ENCODE data around the gene DNAJC6. TPM values are rescaled to one million over a fixed set of nuclear protein-coding genes. Genes with fewer than 3 reads are reported as not detected.

The DNAJC6 gene
- total RNA-seq, 1 donor from 2014 or later: 4.1 TPM

DNA sequence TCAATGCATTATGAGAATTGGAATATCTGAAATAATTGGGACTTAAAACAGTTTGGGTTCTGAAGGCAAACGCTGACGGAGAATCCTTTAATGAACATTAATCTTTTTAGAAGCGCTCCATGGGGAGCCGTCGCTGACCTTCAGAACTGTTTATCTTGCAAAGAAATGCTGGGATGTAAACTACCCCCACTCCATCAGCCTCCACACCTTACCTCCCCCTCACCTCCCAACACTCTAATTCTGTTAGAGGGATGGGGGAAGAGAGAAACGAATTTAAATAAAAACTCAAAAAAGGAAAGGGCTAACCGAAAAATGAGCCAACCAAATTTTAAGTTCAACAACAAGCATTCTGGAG, 44.1 kb upstream of the DNAJC6 start:
- H3K27me3 Mint-ChIP-seq: peaks cover 39% of the 10 kb centered on the region
- peaks cover 10% of the 10 kb centered on the region for H3K4me1 Mint-ChIP-seq (ENCODE audit: unreplicated experiment)
- TF ChIP-seq, protein P1, sequence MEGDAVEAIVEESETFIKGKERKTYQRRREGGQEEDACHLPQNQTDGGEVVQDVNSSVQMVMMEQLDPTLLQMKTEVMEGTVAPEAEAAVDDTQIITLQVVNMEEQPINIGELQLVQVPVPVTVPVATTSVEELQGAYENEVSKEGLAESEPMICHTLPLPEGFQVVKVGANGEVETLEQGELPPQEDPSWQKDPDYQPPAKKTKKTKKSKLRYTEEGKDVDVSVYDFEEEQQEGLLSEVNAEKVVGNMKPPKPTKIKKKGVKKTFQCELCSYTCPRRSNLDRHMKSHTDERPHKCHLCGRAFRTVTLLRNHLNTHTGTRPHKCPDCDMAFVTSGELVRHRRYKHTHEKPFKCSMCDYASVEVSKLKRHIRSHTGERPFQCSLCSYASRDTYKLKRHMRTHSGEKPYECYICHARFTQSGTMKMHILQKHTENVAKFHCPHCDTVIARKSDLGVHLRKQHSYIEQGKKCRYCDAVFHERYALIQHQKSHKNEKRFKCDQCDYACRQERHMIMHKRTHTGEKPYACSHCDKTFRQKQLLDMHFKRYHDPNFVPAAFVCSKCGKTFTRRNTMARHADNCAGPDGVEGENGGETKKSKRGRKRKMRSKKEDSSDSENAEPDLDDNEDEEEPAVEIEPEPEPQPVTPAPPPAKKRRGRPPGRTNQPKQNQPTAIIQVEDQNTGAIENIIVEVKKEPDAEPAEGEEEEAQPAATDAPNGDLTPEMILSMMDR (conservative IDR thresholded peaks at IDR 0.05): no peak
- H3K27ac Mint-ChIP-seq: no peak overlapping the region
- H3K9me3 Mint-ChIP-seq: no peaks in the 10 kb centered on the region
- H3K36me3 Mint-ChIP-seq: no peaks in the 10 kb centered on the region
- peak overlapping the region; percentile 90 for H3K4me3 Mint-ChIP-seq
- no peak for DNase-seq (ENCODE audit: extremely low spot score, unreplicated experiment)

DNA sequence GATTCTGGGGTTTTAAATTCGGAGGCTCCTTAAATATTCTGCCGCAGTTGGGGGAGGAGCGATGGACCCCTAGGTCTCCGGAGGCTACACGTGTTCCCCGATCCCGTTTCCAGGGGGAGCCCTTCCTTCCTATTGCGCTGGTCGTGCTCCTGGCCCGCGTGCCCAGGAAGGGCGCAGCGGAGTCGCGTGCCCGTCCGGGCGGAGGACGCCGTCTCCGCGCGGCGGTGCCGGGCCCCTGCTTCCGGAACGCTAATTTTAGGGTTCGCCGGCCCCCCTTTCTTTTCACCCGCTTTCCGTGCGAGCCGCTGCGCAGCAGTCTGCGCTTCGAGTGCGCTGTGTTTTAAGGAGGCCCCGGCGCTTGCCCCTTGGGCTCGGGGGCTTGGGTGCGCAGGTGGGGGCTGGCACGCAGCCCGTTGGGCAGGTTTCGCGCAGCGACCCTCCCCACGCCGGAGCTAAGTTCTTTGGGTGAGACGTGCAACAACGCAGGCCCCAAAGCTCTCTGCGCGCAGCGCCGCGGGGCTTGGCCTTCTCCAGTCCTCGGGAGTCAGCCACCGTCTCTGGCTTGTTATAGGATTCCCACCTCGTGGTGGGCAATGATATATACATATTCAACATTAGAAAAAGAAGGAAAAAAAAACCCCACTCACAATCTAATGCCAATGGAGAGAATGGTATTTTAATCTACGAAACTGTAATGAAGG, 43.5 kb upstream of the DNAJC6 start:
- Mint-ChIP-seq H3K27ac (peak overlapping the region; percentile 9), H3K27me3 (peaks cover 38% of the 10 kb centered on the region), H3K36me3 (no peaks in the 10 kb centered on the region), H3K4me1 (ENCODE audit: unreplicated experiment) (peaks cover 10% of the 10 kb centered on the region), H3K4me3 (peak overlapping the region; percentile 90), H3K9me3 (no peaks in the 10 kb centered on the region)
- TF ChIP-seq, protein P1 (conservative IDR thresholded peaks at IDR 0.05): peak; percentile 42
- peak; percentile 74 for DNase-seq (ENCODE audit: extremely low spot score, unreplicated experiment)

DNA sequence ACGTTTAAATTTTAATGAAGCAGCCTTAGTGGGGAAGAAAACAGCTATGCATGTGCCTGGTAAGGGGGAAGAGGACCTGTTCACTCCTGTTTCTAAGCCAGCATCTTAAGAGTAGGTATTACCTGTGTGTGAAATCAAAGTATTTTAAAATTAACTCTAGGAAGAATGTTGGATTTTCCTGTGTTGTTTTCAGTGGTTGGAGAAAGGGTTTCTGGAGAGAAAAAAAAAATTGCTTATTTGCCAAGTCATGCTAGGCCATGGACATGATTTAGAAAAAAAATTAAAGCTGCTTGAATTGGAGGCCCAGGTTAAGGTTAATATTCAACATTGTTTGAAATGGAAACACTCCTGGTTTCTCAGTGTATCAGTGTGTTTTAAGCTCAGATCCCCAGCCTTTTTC, 42.9 kb upstream of the DNAJC6 start:
- Mint-ChIP-seq H3K9me3 (no peaks in the 10 kb centered on the region), H3K27ac (peak overlapping the region; percentile 9), H3K4me1 (ENCODE audit: unreplicated experiment) (peaks cover 10% of the 10 kb centered on the region), H3K27me3 (peaks cover 36% of the 10 kb centered on the region), H3K36me3 (no peaks in the 10 kb centered on the region), H3K4me3 (peak overlapping the region; percentile 90)
- no peak for DNase-seq (ENCODE audit: extremely low spot score, unreplicated experiment)
- TF ChIP-seq, protein P1 (conservative IDR thresholded peaks at IDR 0.05): no peak

DNA sequence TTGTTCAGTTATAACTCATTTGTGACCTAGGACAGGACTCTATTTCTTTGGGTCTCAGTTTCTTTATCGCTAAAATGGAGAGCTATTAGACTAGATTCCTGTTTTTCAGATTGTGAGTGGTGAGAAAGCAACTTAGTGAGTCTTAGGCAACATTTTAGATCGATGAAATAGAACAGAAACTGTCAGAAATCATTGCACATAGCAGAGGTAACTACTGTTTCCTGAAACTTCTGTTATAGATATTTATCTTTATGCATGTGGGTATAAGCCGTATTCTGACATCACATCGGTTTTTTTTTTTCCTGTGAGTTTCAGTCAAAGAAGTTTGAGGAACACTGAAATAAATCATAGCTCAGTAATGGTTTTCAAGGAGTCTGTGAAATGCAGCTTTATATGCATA, 42.1 kb upstream of the DNAJC6 start:
- peaks cover 10% of the 10 kb centered on the region for H3K4me1 Mint-ChIP-seq (ENCODE audit: unreplicated experiment)
- DNase-seq (ENCODE audit: extremely low spot score, unreplicated experiment): no peak
- TF ChIP-seq, protein P1 (conservative IDR thresholded peaks at IDR 0.05): no peak
- peak overlapping the region; percentile 74 for H3K27ac Mint-ChIP-seq
- peak overlapping the region; percentile 63 for H3K4me3 Mint-ChIP-seq
- H3K9me3 Mint-ChIP-seq: no peaks in the 10 kb centered on the region
- no peaks in the 10 kb centered on the region for H3K36me3 Mint-ChIP-seq
- H3K27me3 Mint-ChIP-seq: peaks cover 36% of the 10 kb centered on the region

DNA sequence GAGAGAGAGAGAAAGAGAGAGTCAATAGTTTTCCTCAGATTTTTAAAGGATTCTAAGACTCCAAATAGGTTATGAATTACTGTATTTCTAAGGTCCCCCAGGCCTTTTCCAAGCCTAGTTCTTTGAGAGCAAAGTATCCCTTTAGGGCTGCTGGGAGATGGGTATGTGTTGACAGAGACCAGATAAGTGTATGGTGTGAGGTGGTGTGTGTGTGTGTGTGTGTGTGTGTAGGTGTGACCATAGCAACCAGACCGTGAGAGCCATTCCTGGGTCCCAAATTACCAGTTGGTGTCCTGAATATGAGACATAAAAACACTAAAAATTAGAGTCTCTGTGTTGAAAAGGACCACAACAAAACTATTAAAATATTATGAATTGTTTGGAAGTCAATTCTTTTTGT, 41.7 kb upstream of the DNAJC6 start:
- H3K27me3 Mint-ChIP-seq: peaks cover 36% of the 10 kb centered on the region
- H3K27ac Mint-ChIP-seq: peak overlapping the region; percentile 74
- peaks cover 10% of the 10 kb centered on the region for H3K4me1 Mint-ChIP-seq (ENCODE audit: unreplicated experiment)
- H3K36me3 Mint-ChIP-seq: no peaks in the 10 kb centered on the region
- TF ChIP-seq, protein P1 (conservative IDR thresholded peaks at IDR 0.05): no peak
- DNase-seq (ENCODE audit: extremely low spot score, unreplicated experiment): no peak
- H3K9me3 Mint-ChIP-seq: no peaks in the 10 kb centered on the region
- H3K4me3 Mint-ChIP-seq: peak overlapping the region; percentile 63
